Measurements from ENCODE around the gene KCNK7. TPM values are rescaled to one million over a fixed set of nuclear protein-coding genes. Genes with fewer than 3 reads are reported as not detected.

KCNK7 gene
- total and polyA plus RNA-seq, 2 experiments from 2014 or later: not detected

DNA sequence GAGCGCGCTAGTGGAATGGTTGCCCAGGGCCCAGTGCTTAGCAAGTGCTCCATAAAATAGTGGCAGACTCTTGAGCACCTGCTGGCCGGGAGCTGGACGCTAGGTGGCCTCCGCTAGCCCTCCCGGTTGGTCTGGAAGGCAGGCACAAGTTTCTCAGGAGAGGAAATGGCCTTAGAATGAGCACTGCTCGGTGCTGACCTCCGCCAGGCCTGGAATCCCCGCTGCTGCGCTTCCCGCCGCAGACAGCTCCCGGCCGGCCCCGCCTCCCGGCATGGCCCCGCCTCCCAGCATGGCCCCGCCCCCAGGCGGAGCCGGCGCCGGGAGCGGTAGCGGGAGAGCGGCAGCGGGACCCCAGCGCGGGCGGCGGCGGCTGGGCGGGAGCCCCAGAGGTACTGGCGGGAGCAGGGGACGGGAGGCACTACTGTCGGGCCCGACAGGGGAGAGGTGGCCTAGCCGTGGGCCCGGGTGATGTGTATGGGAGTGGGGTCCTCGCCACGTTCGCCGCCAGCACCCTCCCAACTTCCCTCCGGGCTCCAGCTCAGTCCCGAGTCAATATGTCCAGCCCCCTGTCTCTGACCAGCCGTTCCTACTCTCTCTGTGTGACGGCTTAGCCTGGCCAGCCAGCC lies 42.3 kb upstream of the KCNK7 start, which contains the start of gene SIPA1:
SIPA1 (plus strand) TSS at position 308 of the 626 bp plus-strand sequence. CDS start 2,821 bp downstream, outside the sequence.
- Histone ChIP-seq H3K27ac (0 out of 2 replicates have a peak within 1 kb of the TSS, but pooled peaks have one; percentile 23), H3K4me2 (ENCODE audit: unreplicated experiment) (peak within 1 kb of the TSS; percentile 76), H3K36me3 (ENCODE audit: low read depth) (peaks cover 2% of the 10 kb centered on the region; the same call in 1 of the 2 replicates), H3K9me3 (ENCODE audit: low read depth) (no peaks in the 10 kb centered on the region), H3K27me3 (replicated peaks; ENCODE audit: insufficient read depth) (no peaks in the 10 kb centered on the region), H4K20me1 (ENCODE audit: insufficient read depth) (no peaks in the 10 kb centered on the region), H3K9me2 (ENCODE audit: insufficient read depth) (no peaks in the 10 kb centered on the region), H3K4me1 (ENCODE audit: insufficient read depth) (no peaks in the 10 kb centered on the region), H3K79me2 (ENCODE audit: insufficient read depth) (no peaks in the 10 kb centered on the region), H3F3A (ENCODE audit: insufficient read depth) (peaks cover 10% of the 10 kb centered on the region), H2AFZ (peak within 1 kb of the TSS; percentile 45), H3K9ac (peak within 1 kb of the TSS; percentile 66), H3K4me3 (peak within 1 kb of the TSS; percentile 76)
- TF ChIP-seq EZH2 (IDR thresholded peaks at IDR 0.05; ENCODE audit: insufficient read depth, poor library complexity, severe bottlenecking) (no peak), EZH2phosphoT487 (IDR thresholded peaks at IDR 0.05; ENCODE audit: insufficient read depth, low read depth) (no peak)
- peak; percentile 88 for DNase-seq
- WGBS, 2 experiments (ENCODE audit: low coverage in 1 of 2, low lambda C conversion rate in 2 of 2, missing lambda C conversion rate in 2 of 2): 5 to 10% methylated on average over 20 to 45 of the region's 46 CpGs
- in situ Hi-C loops (cut with MboI): no loop called here

GRCh38 chr11:65637032-65637557 lies 41.5 kb upstream of the KCNK7 start:
- Histone ChIP-seq H4K20me1 (ENCODE audit: insufficient read depth) (no peaks in the 10 kb centered on the region), H3K9me2 (ENCODE audit: insufficient read depth) (no peaks in the 10 kb centered on the region), H3K36me3 (ENCODE audit: low read depth) (peaks cover 2% of the 10 kb centered on the region; the same call in 1 of the 2 replicates), H3K9me3 (ENCODE audit: low read depth) (no peaks in the 10 kb centered on the region), H3K9ac (no peak overlapping the region), H3K27ac (no peak overlapping the region), H3K4me2 (ENCODE audit: unreplicated experiment) (no peak overlapping the region), H3K27me3 (replicated peaks; ENCODE audit: insufficient read depth) (no peaks in the 10 kb centered on the region), H3K79me2 (ENCODE audit: insufficient read depth) (no peaks in the 10 kb centered on the region), H3K4me1 (ENCODE audit: insufficient read depth) (no peaks in the 10 kb centered on the region), H2AFZ (no peak overlapping the region), H3K4me3 (no peak overlapping the region), H3F3A (ENCODE audit: insufficient read depth) (peaks cover 10% of the 10 kb centered on the region)
- 94 to 100% methylated on average over 3 of the region's 3 CpGs for WGBS, 2 experiments (ENCODE audit: low coverage in 1 of 2, low lambda C conversion rate in 2 of 2, missing lambda C conversion rate in 2 of 2)
- DNase-seq: no peak
- TF ChIP-seq EZH2 (IDR thresholded peaks at IDR 0.05; ENCODE audit: insufficient read depth, poor library complexity, severe bottlenecking) (no peak), EZH2phosphoT487 (IDR thresholded peaks at IDR 0.05; ENCODE audit: insufficient read depth, low read depth) (no peak)
- in situ Hi-C loops (cut with MboI): no loop called here

- H3K9ac ChIP-seq: no peak overlapping the region
Measured at GRCh38 chr11:65636108-65637031, 40.8 kb upstream of the KCNK7 start.

More at GRCh38 chr11:65636108-65637031, 40.8 kb upstream of the KCNK7 start:
- DNase-seq: no peak
- Histone ChIP-seq H3K9me3 (ENCODE audit: low read depth) (no peaks in the 10 kb centered on the region), H3K27me3 (replicated peaks; ENCODE audit: insufficient read depth) (no peaks in the 10 kb centered on the region), H3K9me2 (ENCODE audit: insufficient read depth) (no peaks in the 10 kb centered on the region), H4K20me1 (ENCODE audit: insufficient read depth) (no peaks in the 10 kb centered on the region), H3K27ac (no peak overlapping the region), H3K4me2 (ENCODE audit: unreplicated experiment) (no peak overlapping the region), H2AFZ (no peak overlapping the region), H3K4me1 (ENCODE audit: insufficient read depth) (no peaks in the 10 kb centered on the region), H3K4me3 (no peak overlapping the region), H3K36me3 (ENCODE audit: low read depth) (peaks cover 2% of the 10 kb centered on the region; the same call in 1 of the 2 replicates), H3K79me2 (ENCODE audit: insufficient read depth) (no peaks in the 10 kb centered on the region), H3F3A (ENCODE audit: insufficient read depth) (peaks cover 10% of the 10 kb centered on the region)
- TF ChIP-seq EZH2phosphoT487 (IDR thresholded peaks at IDR 0.05; ENCODE audit: insufficient read depth, low read depth): no peak
- in situ Hi-C loops (cut with MboI): no loop called here
- WGBS, 2 experiments (ENCODE audit: low coverage in 1 of 2, low lambda C conversion rate in 2 of 2, missing lambda C conversion rate in 2 of 2): 88 to 91% methylated on average over 25 to 28 of the region's 28 CpGs

Data from GM23248 (cell line).